BJ (cell line): ENCODE results near the gene PCDHB3. TPM values are rescaled to one million over a fixed set of nuclear protein-coding genes. Genes with fewer than 3 reads are reported as not detected.
"Not testable (repeated sequence)": the region's sequence is repeated elsewhere in the genome, so short reads cannot be mapped to it uniquely, and the experiment has no call there.

Experiments used
- CTCF ChIA-PET: fragments of 350-600 bp; formaldehyde crosslinking; extraction: SDS; loops from one replicate; lab custom pipeline; 2021; ENCODE audit warnings: antibody characterized with exemption, inconsistent platforms; lab: Yijun Ruan, JAX
- POLR2A ChIA-PET: fragments of 300-600 bp; sonication (Branson Sonifier 250); formaldehyde crosslinking; extraction: SDS; loops from one replicate; lab custom pipeline; 2021; ENCODE audit warnings: antibody characterized with exemption; lab: Charles Lee
- DNase-seq: peaks from one replicate; pipeline ENCODE4 v3.0.0-alpha.2; 2011; ENCODE audit warnings: low read depth
- H3K27me3 ChIP-seq: 2 replicates; pipeline ENCODE4 v1.6.0; 2011; ENCODE audit warnings: low read length; ENCODE audit not compliant: control insufficient read depth, insufficient read depth
- H3K36me3 ChIP-seq: 2 replicates; pipeline ENCODE4 v1.5.1; 2011; ENCODE audit warnings: low read length; ENCODE audit not compliant: control insufficient read depth, insufficient read depth
- H3K4me3 ChIP-seq: 2 replicates; pipeline ENCODE4 v1.5.1; 2011; ENCODE audit warnings: low read depth, mild to moderate bottlenecking, control low read depth, low read length
- CTCF ChIP-seq: IDR thresholded peaks from 2 replicates; pipeline ENCODE4 v1.5.1; 2011; ENCODE audit warnings: low read depth, mild to moderate bottlenecking, control low read depth, inconsistent platforms, low read length, moderate library complexity; ENCODE audit not compliant: insufficient read depth
- polyA plus RNA-seq: library from polyadenylated mRNA; depleted of rRNA; stranded (reverse); fragments of >200 nt; gene quantifications from 2 replicates; pipeline ENCODE4 v1.2.3, GENCODE V29; 2011

The PCDHB3 gene
- polyA plus RNA-seq, 1 experiment, result 0.31 TPM

GRCh38 chr5:141084487-141084989, 15.7 kb upstream of the PCDHB3 start:
- CTCF ChIA-PET, result interaction anchor here (0.7 to 1.2 kb wide), 2 partner anchors 10 to 25 kb away, joined by 3 read pairs; no protein-coding TSS in a partner anchor
- peak overlapping the region; percentile 40 for H3K4me3 ChIP-seq
- DNase-seq, result peak; percentile 14
- POLR2A ChIA-PET, result no interaction called here
- no peaks in the 10 kb centered on the region for H3K36me3 ChIP-seq
- peak; percentile 61 for TF ChIP-seq CTCF
- H3K27me3 ChIP-seq, result no peaks in the 10 kb centered on the region

GRCh38 chr5:141094481-141095262, 5.6 kb upstream of the PCDHB3 start, which contains the start of gene PCDHB2:
Gene PCDHB2 (plus strand): TSS chr5:141094615. CDS start chr5:141094791, 176 bp downstream.
- POLR2A ChIA-PET, result no interaction called here
- CTCF ChIA-PET, result interaction anchor here (0.5 to 1.6 kb wide), 7 partner anchors 9 to 470 kb away, joined by 3 to 7 read pairs (median 3); partner anchors contain the start of gene PCDHB7
- TF ChIP-seq CTCF, result peak; percentile 39

GRCh38 chr5:141095263-141095641, 5.0 kb upstream of the PCDHB3 start:
- ChIA-PET POLR2A (no interaction called here), CTCF (interaction anchor here (0.5 to 1.6 kb wide), 7 partner anchors 9 to 469 kb away, joined by 3 to 7 read pairs (median 3); partner anchors contain the start of gene PCDHB7)
- H3K27me3 ChIP-seq, result no peaks in the 10 kb centered on the region
- peak overlapping the region; percentile 39 for H3K4me3 ChIP-seq
- no peaks in the 10 kb centered on the region for H3K36me3 ChIP-seq
- no peak for TF ChIP-seq CTCF
- no peak for DNase-seq

More at GRCh38 chr5:141094481-141095262, 5.6 kb upstream of the PCDHB3 start, which contains the start of gene PCDHB2:
- Histone ChIP-seq H3K27me3 (no peaks in the 10 kb centered on the region), H3K36me3 (no peaks in the 10 kb centered on the region), H3K4me3 (peak within 1 kb of the TSS; percentile 39)
- DNase-seq, result no peak

GRCh38 chr5:141096181-141096580, 4.1 kb upstream of the PCDHB3 start:
- H3K36me3 ChIP-seq, H3K4me3 ChIP-seq, DNase-seq, CTCF ChIA-PET, H3K27me3 ChIP-seq, POLR2A ChIA-PET: not testable (repeated sequence)

- CTCF ChIA-PET, POLR2A ChIA-PET, H3K4me3 ChIP-seq, H3K27me3 ChIP-seq, DNase-seq, H3K36me3 ChIP-seq: not testable (repeated sequence)
Observed at GRCh38 chr5:141096586-141096985, 3.7 kb upstream of the PCDHB3 start.

- H3K36me3 ChIP-seq, result no peaks in the 10 kb centered on the region
- TF ChIP-seq CTCF, result no peak
- H3K4me3 ChIP-seq, result peak overlapping the region; percentile 6
- ChIA-PET CTCF (interaction anchor here (0.8 kb wide), 1 partner anchor 225 kb away, joined by 3 read pairs; no protein-coding TSS in a partner anchor), POLR2A (no interaction called here)
- no peaks in the 10 kb centered on the region for H3K27me3 ChIP-seq
- no peak for DNase-seq
Observed at GRCh38 chr5:141101059-141101458, 786 bp downstream of the PCDHB3 start.

- H3K4me3 ChIP-seq, H3K36me3 ChIP-seq, POLR2A ChIA-PET, CTCF ChIA-PET, DNase-seq, H3K27me3 ChIP-seq: not testable (repeated sequence)
Observed at GRCh38 chr5:141102070-141102469, 1.8 kb downstream of the PCDHB3 start.

- POLR2A ChIA-PET, CTCF ChIA-PET: not testable (repeated sequence)
Observed at GRCh38 chr5:141102471-141102870, 2.2 kb downstream of the PCDHB3 start.

More at GRCh38 chr5:141102471-141102870, 2.2 kb downstream of the PCDHB3 start:
- not testable (repeated sequence) for H3K27me3 ChIP-seq, H3K36me3 ChIP-seq, H3K4me3 ChIP-seq, DNase-seq
